GM12874 (cell line): Measurements from ENCODE around the gene TCP10L.

Source experiments
- CTCF ChIP-seq: IDR thresholded peaks from 2 replicates; pipeline ENCODE4 v1.5.1; 2011; ENCODE audit warnings: low read depth, mild to moderate bottlenecking, control low read depth, low read length, moderate library complexity; ENCODE audit not compliant: insufficient read depth

Gene TCP10L

GRCh38 chr21:32560896-32561295 lies 24.4 kb downstream of the TCP10L start:
- no peak for TF ChIP-seq CTCF

GRCh38 chr21:32559006-32559610 lies 26.2 kb downstream of the TCP10L start:
- no peak for TF ChIP-seq CTCF

GRCh38 chr21:32558106-32558505 lies 27.2 kb downstream of the TCP10L start:
- no peak for TF ChIP-seq CTCF

- no peak for TF ChIP-seq CTCF
Observed at GRCh38 chr21:32554832-32555638, 30.3 kb downstream of the TCP10L start.

GRCh38 chr21:32549886-32550285 lies 35.4 kb downstream of the TCP10L start:
- no peak for TF ChIP-seq CTCF

GRCh38 chr21:32549440-32549839 lies 35.9 kb downstream of the TCP10L start:
- TF ChIP-seq CTCF: no peak

- TF ChIP-seq CTCF: no peak
Observed at GRCh38 chr21:32548978-32549377, 36.3 kb downstream of the TCP10L start.
